AG04449 (cell line): ENCODE measurements around the gene PCDHA10.

Source experiments
- CTCF ChIA-PET: fragments of 350-600 bp; formaldehyde crosslinking; extraction: SDS; loops from one replicate; lab custom pipeline; 2021; ENCODE audit warnings: antibody characterized with exemption; lab: Yijun Ruan, JAX
- POLR2A ChIA-PET: fragments of 400-600, 350-600 bp; formaldehyde crosslinking; extraction: SDS; loops from one replicate; lab custom pipeline; 2020; ENCODE audit warnings: antibody characterized with exemption, inconsistent platforms; lab: Yijun Ruan, JAX
- DNase-seq: peaks from one replicate; pipeline ENCODE4 v3.0.0-alpha.2; 2010; ENCODE audit warnings: low read depth, low spot score
- H3K4me3 ChIP-seq: 2 replicates; pipeline ENCODE4 v1.5.1; 2011; ENCODE audit warnings: low read depth, mild to moderate bottlenecking, control low read depth, low read length
- TF ChIP-seq, protein P1 (sequence below): IDR thresholded peaks from one replicate; pipeline ENCODE4 v1.5.1; 2011; ENCODE audit warnings: mild to moderate bottlenecking, moderate library complexity, low read length, control low read depth, inconsistent platforms; ENCODE audit not compliant: insufficient read depth; ENCODE audit errors: missing control alignments

The PCDHA10 gene

DNA sequence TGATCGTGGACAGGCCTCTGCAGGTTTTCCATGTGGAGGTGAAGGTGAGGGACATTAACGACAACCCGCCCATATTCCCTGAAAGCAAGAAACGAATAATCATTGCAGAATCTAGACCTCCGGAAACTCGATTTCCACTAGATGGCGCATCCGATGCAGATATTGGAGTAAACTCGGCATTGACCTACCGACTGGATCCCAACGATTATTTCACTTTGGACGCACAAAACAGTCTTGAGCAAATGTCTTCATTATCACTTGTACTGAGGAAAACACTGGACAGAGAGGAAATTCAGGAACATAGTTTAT lies 26.8 kb downstream of the PCDHA10 start:
- no peak for DNase-seq
- POLR2A ChIA-PET, result no interaction called here
- CTCF ChIA-PET, result no interaction called here
- H3K4me3 ChIP-seq, result no peak overlapping the region
- TF ChIP-seq, protein P1, sequence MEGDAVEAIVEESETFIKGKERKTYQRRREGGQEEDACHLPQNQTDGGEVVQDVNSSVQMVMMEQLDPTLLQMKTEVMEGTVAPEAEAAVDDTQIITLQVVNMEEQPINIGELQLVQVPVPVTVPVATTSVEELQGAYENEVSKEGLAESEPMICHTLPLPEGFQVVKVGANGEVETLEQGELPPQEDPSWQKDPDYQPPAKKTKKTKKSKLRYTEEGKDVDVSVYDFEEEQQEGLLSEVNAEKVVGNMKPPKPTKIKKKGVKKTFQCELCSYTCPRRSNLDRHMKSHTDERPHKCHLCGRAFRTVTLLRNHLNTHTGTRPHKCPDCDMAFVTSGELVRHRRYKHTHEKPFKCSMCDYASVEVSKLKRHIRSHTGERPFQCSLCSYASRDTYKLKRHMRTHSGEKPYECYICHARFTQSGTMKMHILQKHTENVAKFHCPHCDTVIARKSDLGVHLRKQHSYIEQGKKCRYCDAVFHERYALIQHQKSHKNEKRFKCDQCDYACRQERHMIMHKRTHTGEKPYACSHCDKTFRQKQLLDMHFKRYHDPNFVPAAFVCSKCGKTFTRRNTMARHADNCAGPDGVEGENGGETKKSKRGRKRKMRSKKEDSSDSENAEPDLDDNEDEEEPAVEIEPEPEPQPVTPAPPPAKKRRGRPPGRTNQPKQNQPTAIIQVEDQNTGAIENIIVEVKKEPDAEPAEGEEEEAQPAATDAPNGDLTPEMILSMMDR, result no peak

DNA sequence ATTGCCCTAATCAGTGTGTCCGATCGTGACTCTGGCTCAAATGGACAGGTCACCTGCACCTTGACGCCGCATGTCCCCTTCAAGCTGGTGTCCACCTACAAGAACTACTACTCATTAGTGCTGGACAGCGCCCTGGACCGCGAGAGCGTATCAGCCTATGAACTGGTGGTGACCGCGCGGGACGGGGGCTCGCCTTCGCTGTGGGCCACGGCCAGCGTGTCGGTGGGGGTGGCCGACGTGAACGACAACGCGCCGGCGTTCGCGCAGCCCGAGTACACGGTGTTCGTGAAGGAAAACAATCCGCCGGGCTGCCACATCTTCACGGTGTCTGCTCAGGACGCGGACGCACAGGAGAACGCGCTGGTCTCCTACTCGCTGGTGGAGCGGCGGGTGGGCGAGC lies 27.7 kb downstream of the PCDHA10 start:
- TF ChIP-seq, protein P1, result no peak
- ChIA-PET CTCF (no interaction called here), POLR2A (no interaction called here)
- H3K4me3 ChIP-seq, result no peak overlapping the region
- DNase-seq, result no peak

DNA sequence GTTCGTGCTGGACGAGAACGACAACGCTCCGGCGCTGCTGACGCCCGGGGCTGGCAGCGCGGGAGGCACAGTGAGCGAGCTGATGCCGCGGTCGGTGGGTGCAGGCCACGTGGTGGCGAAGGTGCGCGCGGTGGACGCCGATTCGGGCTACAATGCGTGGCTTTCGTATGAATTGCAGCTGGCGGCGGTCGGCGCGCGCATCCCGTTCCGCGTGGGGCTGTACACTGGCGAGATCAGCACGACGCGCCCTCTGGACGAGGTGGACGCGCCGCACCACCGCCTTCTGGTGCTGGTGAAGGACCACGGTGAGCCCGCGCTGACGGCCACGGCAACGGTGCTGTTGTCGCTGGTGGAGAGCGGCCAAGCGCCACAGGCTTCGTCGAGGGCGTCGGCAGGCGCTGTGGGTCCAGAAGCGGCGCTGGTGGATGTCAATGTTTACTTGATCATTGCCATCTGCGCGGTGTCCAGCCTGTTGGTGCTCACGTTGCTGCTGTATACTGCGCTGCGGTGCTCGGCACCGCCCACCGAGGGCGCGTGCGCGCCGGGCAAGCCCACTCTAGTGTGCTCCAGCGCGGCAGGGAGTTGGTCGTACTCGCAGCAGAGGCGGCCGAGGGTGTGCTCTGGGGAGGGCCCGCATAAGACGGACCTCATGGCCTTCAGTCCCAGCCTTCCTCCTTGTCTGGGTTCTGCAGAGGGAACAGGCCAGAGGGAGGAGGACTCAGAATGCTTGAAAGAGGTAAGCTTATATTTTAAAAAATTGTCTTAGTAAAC lies 28.4 kb downstream of the PCDHA10 start:
- ChIA-PET POLR2A (no interaction called here), CTCF (no interaction called here)
- no peak for DNase-seq
- no peak overlapping the region for H3K4me3 ChIP-seq
- TF ChIP-seq, protein P1, result no peak

DNA sequence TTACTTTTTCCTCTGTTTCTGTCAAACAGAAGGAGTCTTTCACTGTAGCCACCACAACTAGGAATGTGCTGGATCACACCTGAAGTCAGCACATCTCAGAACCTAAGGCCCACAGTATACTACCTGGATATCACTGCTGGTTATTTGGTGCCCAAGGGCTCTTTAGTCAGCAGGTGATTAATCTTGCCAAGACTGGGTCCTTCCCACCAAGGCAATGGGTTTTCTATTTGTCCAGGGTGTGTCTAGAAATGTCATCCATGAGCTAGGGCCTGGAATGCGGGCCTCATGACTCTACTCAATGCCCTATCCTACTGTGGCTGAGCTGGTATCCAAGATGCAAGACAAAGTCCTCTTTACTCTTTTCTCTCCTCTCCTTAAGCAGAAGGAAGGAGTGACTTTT lies 60.6 kb downstream of the PCDHA10 start:
- no peak for DNase-seq
- ChIA-PET CTCF (no interaction called here), POLR2A (no interaction called here)
- H3K4me3 ChIP-seq, result no peak overlapping the region
- TF ChIP-seq, protein P1, result no peak
